ENCODE measurements around the gene GJC3. TPM values are rescaled to one million over a fixed set of nuclear protein-coding genes. Genes with fewer than 3 reads are reported as not detected.

The GJC3 gene
- total and polyA plus RNA-seq, 9 of the 15 experiments (the other 6 are each of a cell fraction or from before 2014, with no cell fraction given), result 0.10 to 0.45 (median 0.28) TPM; not detected in 1

DNA sequence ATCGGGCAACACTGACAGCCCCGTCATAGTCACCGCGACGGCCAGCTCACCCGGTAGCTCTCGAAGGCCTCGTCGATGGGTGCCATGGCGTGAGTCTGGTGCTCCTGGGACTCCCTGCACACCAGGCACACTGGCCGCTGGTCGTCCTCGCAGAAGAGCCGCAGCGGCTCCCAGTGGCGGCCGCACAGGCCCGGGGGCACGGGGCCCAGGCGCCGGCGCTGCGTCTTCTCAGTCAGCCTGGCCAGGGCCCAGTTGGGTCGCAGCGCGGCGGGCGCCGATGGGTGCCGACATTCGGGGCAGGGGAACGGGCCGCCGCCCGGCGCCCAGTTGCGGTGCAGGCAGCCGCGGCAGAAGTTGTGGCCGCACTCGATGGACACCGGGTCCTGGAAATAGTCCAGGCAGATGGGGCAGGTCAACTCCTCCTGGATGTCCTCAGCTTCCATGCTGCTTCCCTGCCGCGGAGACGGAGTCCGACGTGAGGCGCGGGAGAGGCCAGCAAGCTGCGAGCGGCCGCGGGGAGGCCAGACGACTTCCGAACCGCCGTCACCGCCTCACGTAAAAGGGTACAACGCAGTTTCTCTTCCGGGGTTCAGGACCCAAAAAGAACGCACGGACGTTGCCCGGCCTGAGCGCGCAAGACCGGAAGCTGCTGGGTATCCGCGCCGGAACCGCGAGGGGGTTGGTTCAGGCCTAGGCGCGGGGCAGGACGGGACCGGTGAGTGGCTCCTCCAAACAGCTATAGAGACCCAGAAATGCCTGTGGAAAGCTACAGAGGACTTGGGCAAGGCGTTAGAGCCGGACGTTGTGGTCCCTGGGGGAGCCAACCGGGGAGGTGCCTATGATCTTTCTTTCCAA is 10.2 kb downstream of the GJC3 start, which contains the start of gene TRIM4 (continued):
- TF ChIP-seq, protein P1, sequence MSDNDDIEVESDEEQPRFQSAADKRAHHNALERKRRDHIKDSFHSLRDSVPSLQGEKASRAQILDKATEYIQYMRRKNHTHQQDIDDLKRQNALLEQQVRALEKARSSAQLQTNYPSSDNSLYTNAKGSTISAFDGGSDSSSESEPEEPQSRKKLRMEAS (CRISPR knock-in tag; IDR thresholded peaks at IDR 0.05), result peak; percentile 54; the same call in 1 of the 2 replicates
- TF ChIP-seq NR3C1 (CRISPR knock-in tag; IDR thresholded peaks at IDR 0.05) (no peak; the same call in 1 of the 2 replicates), RNF2 (IDR thresholded peaks at IDR 0.05) (peak; percentile 20; the same call in 1 of the 2 replicates), TCF7L2 (IDR thresholded peaks at IDR 0.05; ENCODE audit: low read depth, low read length) (no peak), KDM5B (IDR thresholded peaks at IDR 0.05; ENCODE audit: insufficient replicate concordance, low read depth, low read length) (peak; percentile 76), HNRNPLL (IDR thresholded peaks at IDR 0.05; ENCODE audit: low read depth, low read length, poor library complexity, severe bottlenecking) (peak; percentile 77), STAT5B (CRISPR knock-in tag; IDR thresholded peaks at IDR 0.05) (no peak), ZNF445 (CRISPR knock-in tag; IDR thresholded peaks at IDR 0.05; ENCODE audit: low read depth) (no peak), SUPT5H (IDR thresholded peaks at IDR 0.05) (peak; percentile 91), RFX1 (IDR thresholded peaks at IDR 0.05) (no peak), ZNF780A (CRISPR knock-in tag; IDR thresholded peaks at IDR 0.05) (no peak), MYNN (IDR thresholded peaks at IDR 0.05) (no peak), MYNN (CRISPR knock-in tag; IDR thresholded peaks at IDR 0.05) (no peak), XRCC4 (IDR thresholded peaks at IDR 0.05; ENCODE audit: extremely low read depth, insufficient read depth, insufficient read length) (no peak), KLF1 (tag; IDR thresholded peaks at IDR 0.05) (peak; percentile 54; the same call in 1 of the 2 replicates), ZNF41 (CRISPR knock-in tag; conservative IDR thresholded peaks at IDR 0.05) (no peak), ZNF766 (CRISPR knock-in tag; conservative IDR thresholded peaks at IDR 0.05) (no peak)
- TF ChIP-seq, protein P2, sequence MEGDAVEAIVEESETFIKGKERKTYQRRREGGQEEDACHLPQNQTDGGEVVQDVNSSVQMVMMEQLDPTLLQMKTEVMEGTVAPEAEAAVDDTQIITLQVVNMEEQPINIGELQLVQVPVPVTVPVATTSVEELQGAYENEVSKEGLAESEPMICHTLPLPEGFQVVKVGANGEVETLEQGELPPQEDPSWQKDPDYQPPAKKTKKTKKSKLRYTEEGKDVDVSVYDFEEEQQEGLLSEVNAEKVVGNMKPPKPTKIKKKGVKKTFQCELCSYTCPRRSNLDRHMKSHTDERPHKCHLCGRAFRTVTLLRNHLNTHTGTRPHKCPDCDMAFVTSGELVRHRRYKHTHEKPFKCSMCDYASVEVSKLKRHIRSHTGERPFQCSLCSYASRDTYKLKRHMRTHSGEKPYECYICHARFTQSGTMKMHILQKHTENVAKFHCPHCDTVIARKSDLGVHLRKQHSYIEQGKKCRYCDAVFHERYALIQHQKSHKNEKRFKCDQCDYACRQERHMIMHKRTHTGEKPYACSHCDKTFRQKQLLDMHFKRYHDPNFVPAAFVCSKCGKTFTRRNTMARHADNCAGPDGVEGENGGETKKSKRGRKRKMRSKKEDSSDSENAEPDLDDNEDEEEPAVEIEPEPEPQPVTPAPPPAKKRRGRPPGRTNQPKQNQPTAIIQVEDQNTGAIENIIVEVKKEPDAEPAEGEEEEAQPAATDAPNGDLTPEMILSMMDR (IDR thresholded peaks at IDR 0.05 in 2 of 3, conservative IDR thresholded peaks at IDR 0.05 in 1 of 3; ENCODE audit: insufficient read depth in 2 of 3, low read depth in 1 of 3, low read length in 3 of 3), result peak; percentile 50 to 70 (median 53)

All from K562 (cell line).